BLaER1 treated with 17β-estradiol and CSF1 and Interleukin-3, amounts not matched to agents 10 nM and 100 nM (cell line): ENCODE results near the gene CCDC63.
A peak's percentile ranks its signal among the peaks of the same experiment; 100 is the strongest.

Experiments
- H3K27ac ChIP-seq, 11 experiments: shearing (Covaris generic); formaldehyde crosslinking; 2 replicates each; pipeline ENCODE4 v1.8.1; 2022
- H3K27me3 ChIP-seq, 11 experiments: shearing (Covaris generic); formaldehyde crosslinking; 2 replicates each; pipeline ENCODE4 v1.8.1; 2022
- H3K36me3 ChIP-seq, 11 experiments: shearing (Covaris generic); formaldehyde crosslinking; 2 replicates each; pipeline ENCODE4 v1.8.1; 2022
- H3K4me1 ChIP-seq, 10 experiments: shearing (Covaris generic); formaldehyde crosslinking; 2 replicates each; pipeline ENCODE4 v1.8.1; 2022
- H3K4me2 ChIP-seq, 11 experiments: shearing (Covaris generic); formaldehyde crosslinking; 2 replicates each; pipeline ENCODE4 v1.8.1; 2022
- H3K4me3 ChIP-seq, 10 experiments: shearing (Covaris generic); formaldehyde crosslinking; 2 replicates each; pipeline ENCODE4 v1.8.1; 2022
- H3K9ac ChIP-seq, 11 experiments: shearing (Covaris generic); formaldehyde crosslinking; 2 replicates each; pipeline ENCODE4 v1.8.1; 2022
- H3K9me3 ChIP-seq, 11 experiments: shearing (Covaris generic); formaldehyde crosslinking; replicated peaks in 1 of 11; 2 replicates each; pipeline ENCODE4 v1.8.1; 2022
- H4K20me1 ChIP-seq, 11 experiments: shearing (Covaris generic); formaldehyde crosslinking; 2 replicates each; pipeline ENCODE4 v1.8.1; 2022
- Cebpa-rat ChIP-seq, 11 experiments: shearing (Covaris generic); IDR thresholded peaks; 2 replicates each; pipeline ENCODE4 v1.8.1; 2022

The CCDC63 gene

DNA sequence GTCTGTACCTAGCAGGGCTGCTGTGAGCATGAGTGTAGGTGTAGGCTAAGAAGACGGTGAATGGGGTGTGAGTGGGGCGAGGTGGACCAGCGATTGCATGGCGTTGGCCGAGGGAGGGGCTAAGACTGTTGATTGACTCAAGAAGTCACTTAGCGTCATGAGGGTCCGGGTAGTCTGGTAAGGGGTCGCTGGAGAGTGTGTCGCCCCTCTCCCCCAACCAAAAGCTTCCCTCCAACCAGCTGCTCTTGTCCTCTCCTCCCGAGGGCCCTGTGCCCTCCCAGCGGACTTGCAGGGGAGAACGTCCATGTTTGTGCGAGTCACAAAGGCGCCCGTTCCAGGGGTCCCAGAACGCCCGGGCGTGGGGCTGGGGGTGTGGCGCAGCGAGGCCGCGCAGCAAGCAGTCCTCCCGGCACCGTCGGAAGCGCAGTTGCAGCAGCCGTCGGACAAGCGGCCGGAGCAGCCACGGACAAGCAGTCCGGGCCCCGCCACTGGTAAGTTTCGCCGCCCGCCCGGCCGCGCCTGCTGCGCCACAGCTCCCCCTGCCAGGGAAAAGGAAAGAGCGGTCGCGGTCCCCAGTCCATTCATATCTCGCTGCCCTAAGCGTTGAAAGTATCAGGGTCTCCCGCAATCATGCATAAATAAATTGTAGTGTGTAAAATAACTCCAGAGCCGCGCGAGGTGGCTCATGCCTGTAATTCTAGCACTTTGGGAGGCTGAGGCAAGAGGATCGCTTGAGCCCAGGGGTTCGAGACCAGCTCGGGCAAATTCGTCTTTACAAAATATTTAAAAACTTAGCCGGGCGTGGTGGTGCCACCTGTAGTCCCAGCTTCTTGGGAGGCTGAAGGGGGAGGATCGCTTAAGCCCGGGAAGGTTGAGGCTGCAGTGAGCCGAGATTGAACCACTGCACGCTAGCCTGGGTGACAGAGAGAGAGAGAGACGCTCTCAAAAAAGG is at the start of gene CCDC63:
TSS of gene CCDC63 (plus strand) at position 373 of the 952 bp plus-strand sequence. CDS start 5,968 bp downstream, outside the sequence.
- Histone ChIP-seq H3K4me2 (peak within 1 kb of the TSS; percentile 48 to 89 (median 76)), H3K9me3 (peaks cover 0 to 12% (median 0%) of the 10 kb centered on the region in 11 experiments; a peak in 7 of 22 replicates), H4K20me1 (no peaks in the 10 kb centered on the region), H3K4me1 (peaks cover 0 to 22% (median 16%) of the 10 kb centered on the region in 10 experiments; a peak in 12 of 20 replicates), H3K27me3 (peaks cover 8 to 19% (median 11%) of the 10 kb centered on the region in 11 experiments; a peak in 15 of 22 replicates), H3K4me3 (peak within 1 kb of the TSS; percentile 51 to 69 (median 62)), H3K9ac (peak within 1 kb of the TSS; percentile 62 to 80 (median 74); a peak in 21 of 22 replicates), H3K36me3 (no peaks in the 10 kb centered on the region), H3K27ac (peak within 1 kb of the TSS in 8 of 11 experiments; percentile 36 to 66 (median 49); a peak in 14 of 22 replicates)
- TF ChIP-seq Cebpa-rat (IDR thresholded peaks at IDR 0.05): no peak

- Histone ChIP-seq H3K4me1 (peaks cover 0 to 3% (median 0%) of the 10 kb centered on the region in 10 experiments; a peak in 1 of 20 replicates), H3K27ac (no peak overlapping the region), H3K27me3 (no peaks in the 10 kb centered on the region), H3K9me3 (peaks cover 0 to 40% (median 17%) of the 10 kb centered on the region in 11 experiments; a peak in 16 of 22 replicates), H3K4me3 (no peak overlapping the region), H3K36me3 (no peaks in the 10 kb centered on the region), H3K4me2 (no peak overlapping the region), H3K9ac (no peak overlapping the region), H4K20me1 (no peaks in the 10 kb centered on the region)
- TF ChIP-seq Cebpa-rat (IDR thresholded peaks at IDR 0.05): no peak
These were observed 48.3 kb upstream of the CCDC63 start for GRCh38 chr12:110798461-110798860.

DNA sequence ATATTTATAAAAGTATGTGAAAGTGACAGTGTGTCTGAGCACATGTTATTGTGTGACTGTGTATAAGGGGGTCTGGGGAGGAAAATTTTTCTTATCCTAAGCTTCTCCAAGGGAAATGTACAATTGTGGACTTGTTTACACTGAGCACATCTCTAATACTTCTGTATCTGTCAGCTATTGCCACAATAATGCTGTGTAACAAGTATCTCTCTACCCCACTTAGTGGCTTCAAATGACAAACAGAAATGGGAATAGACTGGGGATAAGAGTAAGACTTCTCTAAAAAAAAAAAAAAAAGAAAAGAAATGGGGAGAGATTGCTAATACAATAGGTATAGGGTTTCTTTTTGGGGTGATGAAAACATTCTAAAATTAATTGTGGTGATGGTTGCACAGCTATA is 44.3 kb upstream of the CCDC63 start:
- H3K36me3 ChIP-seq: no peaks in the 10 kb centered on the region; a peak in 1 of 22 replicates
- peaks cover 0 to 3% (median 0%) of the 10 kb centered on the region in 10 experiments; a peak in 1 of 20 replicates for H3K4me1 ChIP-seq
- no peak overlapping the region for H3K9ac ChIP-seq
- H3K4me3 ChIP-seq: no peak overlapping the region
- no peaks in the 10 kb centered on the region for H4K20me1 ChIP-seq
- no peaks in the 10 kb centered on the region for H3K27me3 ChIP-seq
- no peak for TF ChIP-seq Cebpa-rat (IDR thresholded peaks at IDR 0.05)
- peaks cover 15 to 59% (median 32%) of the 10 kb centered on the region in 11 experiments for H3K9me3 ChIP-seq
- H3K27ac ChIP-seq: no peak overlapping the region
- no peak overlapping the region for H3K4me2 ChIP-seq

GRCh38 chr12:110804406-110804805 is 42.4 kb upstream of the CCDC63 start:
- Histone ChIP-seq H3K4me3 (no peak overlapping the region), H3K27me3 (no peaks in the 10 kb centered on the region)

DNA sequence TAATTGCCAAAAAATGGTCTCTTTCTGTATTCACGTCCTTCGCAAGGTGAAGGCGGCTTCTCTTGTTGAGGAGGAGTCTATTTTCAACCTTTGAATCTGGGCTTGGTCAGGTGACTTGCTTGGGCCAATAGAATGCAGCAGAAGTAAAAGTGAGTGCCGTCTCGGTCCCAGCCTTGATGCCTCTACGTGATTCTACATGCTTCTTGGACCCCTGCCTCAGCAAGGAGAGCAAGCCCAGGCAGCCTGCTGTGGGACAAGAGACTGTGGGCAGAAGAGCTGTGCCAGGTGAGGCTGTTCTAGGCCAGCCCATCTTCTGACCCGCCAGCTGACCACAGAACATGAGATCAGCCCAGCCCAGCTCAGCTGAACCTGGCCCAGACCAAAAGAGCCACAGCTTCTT is 39.1 kb upstream of the CCDC63 start:
- H3K36me3 ChIP-seq: no peaks in the 10 kb centered on the region; a peak in 1 of 22 replicates
- peaks cover 10 to 22% (median 15%) of the 10 kb centered on the region in 11 experiments for H3K9me3 ChIP-seq
- no peak for TF ChIP-seq Cebpa-rat (IDR thresholded peaks at IDR 0.05)
- peaks cover 2 to 10% (median 6%) of the 10 kb centered on the region in 10 experiments; a peak in 16 of 20 replicates for H3K4me1 ChIP-seq
- no peak overlapping the region for H3K27ac ChIP-seq
- no peak overlapping the region for H3K9ac ChIP-seq
- H3K27me3 ChIP-seq: no peaks in the 10 kb centered on the region
- no peaks in the 10 kb centered on the region for H4K20me1 ChIP-seq
- no peak overlapping the region for H3K4me3 ChIP-seq
- no peak overlapping the region for H3K4me2 ChIP-seq

More at GRCh38 chr12:110804406-110804805, 42.4 kb upstream of the CCDC63 start:
- Histone ChIP-seq H3K9ac (no peak overlapping the region), H3K4me1 (peaks cover 0 to 3% (median 0%) of the 10 kb centered on the region in 10 experiments; a peak in 2 of 20 replicates), H3K4me2 (no peak overlapping the region), H3K27ac (no peak overlapping the region), H4K20me1 (no peaks in the 10 kb centered on the region), H3K9me3 (peaks cover 10 to 49% (median 21%) of the 10 kb centered on the region in 11 experiments), H3K36me3 (no peaks in the 10 kb centered on the region; a peak in 1 of 22 replicates)
- TF ChIP-seq Cebpa-rat (IDR thresholded peaks at IDR 0.05): no peak

GRCh38 chr12:110809149-110809548 is 37.6 kb upstream of the CCDC63 start:
- Histone ChIP-seq H3K27me3 (no peaks in the 10 kb centered on the region), H3K27ac (no peak overlapping the region), H3K36me3 (no peaks in the 10 kb centered on the region; a peak in 1 of 22 replicates), H3K4me1 (peaks cover 4 to 13% (median 7%) of the 10 kb centered on the region in 10 experiments; a peak in 16 of 20 replicates), H3K9ac (no peak overlapping the region), H3K4me3 (no peak overlapping the region), H3K4me2 (no peak overlapping the region), H4K20me1 (no peaks in the 10 kb centered on the region), H3K9me3 (peaks cover 6 to 12% (median 7%) of the 10 kb centered on the region in 11 experiments)
- no peak for TF ChIP-seq Cebpa-rat (IDR thresholded peaks at IDR 0.05)

- no peak overlapping the region for H3K4me3 ChIP-seq
- no peak overlapping the region for H3K27ac ChIP-seq
- H3K27me3 ChIP-seq: no peaks in the 10 kb centered on the region
- H4K20me1 ChIP-seq: no peaks in the 10 kb centered on the region
- no peak for TF ChIP-seq Cebpa-rat (IDR thresholded peaks at IDR 0.05)
- H3K4me1 ChIP-seq: peaks cover 4 to 13% (median 7%) of the 10 kb centered on the region in 10 experiments; a peak in 16 of 20 replicates
- H3K9me3 ChIP-seq: no peaks in the 10 kb centered on the region
- no peak overlapping the region for H3K9ac ChIP-seq
- no peaks in the 10 kb centered on the region for H3K36me3 ChIP-seq
- H3K4me2 ChIP-seq: no peak overlapping the region
These were observed 34.8 kb upstream of the CCDC63 start for GRCh38 chr12:110811972-110812371.

DNA sequence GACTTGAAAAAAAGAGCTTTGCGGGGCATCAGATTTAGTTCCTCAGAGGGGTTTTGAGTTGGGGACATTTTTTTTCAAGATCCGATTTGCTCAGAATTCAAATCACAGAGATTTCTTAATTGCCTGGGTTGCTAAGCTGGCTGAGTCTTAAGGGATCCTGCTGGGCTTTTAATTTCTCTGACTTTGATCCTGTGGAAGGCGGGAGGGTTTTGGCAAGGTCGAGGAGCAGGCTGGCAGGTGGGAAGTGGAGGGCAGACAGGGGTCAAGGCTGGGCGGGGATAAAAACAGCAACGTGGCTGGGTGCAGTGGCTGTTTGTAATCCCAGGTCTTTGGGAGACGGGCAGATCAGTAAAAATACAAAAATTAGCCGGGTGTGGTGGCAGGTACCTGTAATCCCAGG is 33.5 kb upstream of the CCDC63 start:
- H3K4me1 ChIP-seq: peaks cover 4 to 13% (median 7%) of the 10 kb centered on the region in 10 experiments; a peak in 16 of 20 replicates
- no peaks in the 10 kb centered on the region for H3K9me3 ChIP-seq
- no peak overlapping the region for H3K27ac ChIP-seq
- no peak overlapping the region for H3K4me3 ChIP-seq
- no peaks in the 10 kb centered on the region for H3K36me3 ChIP-seq
- H4K20me1 ChIP-seq: no peaks in the 10 kb centered on the region
- no peaks in the 10 kb centered on the region for H3K27me3 ChIP-seq
- 0 out of 22 replicates have a peak overlapping the region, but pooled peaks of 1 of the 11 experiments have one; percentile 45 for H3K4me2 ChIP-seq
- TF ChIP-seq Cebpa-rat (IDR thresholded peaks at IDR 0.05): no peak
- H3K9ac ChIP-seq: no peak overlapping the region

DNA sequence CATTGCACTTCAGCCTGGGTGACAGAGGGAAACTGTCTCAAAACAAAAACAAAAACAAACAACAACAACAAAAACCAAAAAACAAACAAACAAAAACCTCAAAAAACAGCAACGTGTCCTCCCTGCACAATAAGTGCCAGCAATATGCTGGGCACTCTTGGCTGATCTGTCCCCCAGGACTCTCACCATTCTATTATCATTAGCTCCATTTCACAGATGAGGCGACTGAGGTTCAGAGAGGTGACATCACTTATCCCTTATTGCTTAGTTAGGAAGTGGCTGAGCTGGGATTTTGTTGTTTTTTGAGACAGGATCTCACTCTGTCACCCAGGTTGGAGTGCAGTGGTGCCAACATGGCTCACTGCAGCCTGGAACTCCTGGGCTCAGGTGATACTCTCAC is 33.0 kb upstream of the CCDC63 start:
- Histone ChIP-seq H3K27ac (no peak overlapping the region), H4K20me1 (no peaks in the 10 kb centered on the region), H3K27me3 (no peaks in the 10 kb centered on the region), H3K4me2 (no peak overlapping the region), H3K4me1 (peaks cover 4 to 13% (median 7%) of the 10 kb centered on the region in 10 experiments; a peak in 16 of 20 replicates), H3K9me3 (no peaks in the 10 kb centered on the region), H3K36me3 (no peaks in the 10 kb centered on the region), H3K4me3 (no peak overlapping the region), H3K9ac (no peak overlapping the region)
- no peak for TF ChIP-seq Cebpa-rat (IDR thresholded peaks at IDR 0.05)
